Measurements from ENCODE around the gene NDEL1.
A peak's percentile ranks its signal among the peaks of the same experiment; 100 is the strongest.

Gene NDEL1

DNA sequence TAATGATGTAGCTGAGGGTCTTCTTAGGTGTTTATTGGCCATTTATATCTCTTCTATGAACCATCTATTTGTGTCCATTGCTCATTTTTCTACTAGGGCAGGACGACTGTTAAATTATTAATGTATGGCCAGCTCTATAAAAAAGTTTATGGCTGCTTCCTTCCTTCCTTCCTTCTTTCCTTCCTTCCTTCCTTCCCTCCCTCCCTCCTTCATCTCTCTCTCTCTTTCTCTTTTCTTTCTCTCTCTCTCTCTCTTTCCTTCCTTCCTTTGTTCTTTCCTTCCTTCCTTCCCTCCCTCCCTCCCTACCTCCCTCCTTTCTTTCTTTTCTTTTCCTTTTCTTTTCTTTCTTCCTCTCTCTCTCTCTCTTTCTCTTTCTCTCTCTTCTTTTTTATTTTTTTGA lies 17.2 kb upstream of the NDEL1 start:
- DNase-seq: no peak

GRCh38 chr17:8419305-8419704 lies 16.4 kb upstream of the NDEL1 start:
- no peak for DNase-seq

GRCh38 chr17:8420041-8420934 lies 15.4 kb upstream of the NDEL1 start:
- DNase-seq: no peak

GRCh38 chr17:8421571-8421970 lies 14.1 kb upstream of the NDEL1 start:
- no peak for DNase-seq

- no peak for DNase-seq
Measured at GRCh38 chr17:8426094-8426720, 9.5 kb upstream of the NDEL1 start.

DNA sequence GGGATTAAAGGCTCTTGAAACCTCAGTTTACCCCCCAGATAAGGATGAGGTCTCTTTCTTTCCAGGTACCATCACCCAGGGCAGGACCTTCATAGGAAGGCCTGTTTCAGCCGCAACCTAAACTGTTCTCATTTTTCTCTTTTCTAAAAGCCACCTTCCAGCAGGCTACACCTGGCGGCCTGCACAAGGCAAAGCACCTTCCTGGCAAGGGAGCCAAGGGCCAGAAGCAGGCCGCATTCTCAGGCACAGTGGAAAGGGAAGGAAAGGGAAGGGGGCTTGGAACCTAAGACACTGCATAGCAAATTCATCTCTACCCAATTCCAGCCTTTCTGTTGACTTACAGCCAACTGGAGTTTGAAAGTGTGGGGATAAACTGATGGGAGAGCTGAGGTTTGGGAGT lies 8.9 kb upstream of the NDEL1 start:
- DNase-seq: no peak

DNA sequence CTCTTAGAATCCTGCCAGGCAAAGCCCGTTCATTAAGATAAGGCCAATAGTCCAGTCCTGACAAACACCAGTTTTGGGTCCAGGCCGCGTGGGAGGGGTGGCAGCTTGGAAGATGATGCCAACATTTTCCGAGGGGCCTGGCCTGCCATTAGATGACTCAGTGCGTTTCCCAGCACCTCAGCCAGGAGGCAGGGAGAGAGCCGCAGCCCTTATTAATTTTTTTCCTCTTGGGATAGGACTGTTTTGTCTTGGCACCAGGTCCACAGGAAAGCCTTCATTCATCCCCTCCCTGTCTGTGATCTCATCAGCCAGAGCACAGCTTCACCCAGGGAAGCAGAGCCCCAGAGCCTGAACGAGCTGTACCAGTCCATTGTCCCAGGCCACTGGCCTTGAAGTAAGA lies 4.7 kb upstream of the NDEL1 start:
- no peak for DNase-seq

- DNase-seq: no peak
Measured at GRCh38 chr17:8436169-8436843, 622 bp downstream of the NDEL1 start.

- DNase-seq: no peak
Measured at GRCh38 chr17:8436844-8437171, 1.1 kb downstream of the NDEL1 start.

- DNase-seq: no peak
Measured at GRCh38 chr17:8438441-8438840, 2.8 kb downstream of the NDEL1 start.

DNA sequence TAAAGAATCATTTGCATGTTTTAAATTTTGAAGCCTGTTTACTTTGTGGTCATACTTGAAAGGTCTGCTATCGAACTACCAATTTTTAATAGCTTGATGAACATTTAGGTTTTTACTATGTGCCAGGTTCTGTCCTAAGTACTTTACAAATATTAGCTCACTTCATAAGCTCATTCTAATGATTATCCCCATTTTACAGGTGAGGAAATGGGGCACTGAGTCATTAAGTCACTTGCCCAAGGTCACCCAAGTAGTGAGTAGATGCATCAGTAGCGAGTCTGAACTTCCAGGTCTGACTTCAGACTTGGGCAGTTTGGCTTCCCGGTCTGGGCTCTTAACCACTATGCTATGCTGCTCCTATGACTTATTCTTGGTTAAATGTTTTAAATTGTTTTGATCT lies 4.0 kb downstream of the NDEL1 start:
- DNase-seq: no peak

- DNase-seq: no peak
Measured at GRCh38 chr17:8441690-8442089, 6.0 kb downstream of the NDEL1 start.

DNA sequence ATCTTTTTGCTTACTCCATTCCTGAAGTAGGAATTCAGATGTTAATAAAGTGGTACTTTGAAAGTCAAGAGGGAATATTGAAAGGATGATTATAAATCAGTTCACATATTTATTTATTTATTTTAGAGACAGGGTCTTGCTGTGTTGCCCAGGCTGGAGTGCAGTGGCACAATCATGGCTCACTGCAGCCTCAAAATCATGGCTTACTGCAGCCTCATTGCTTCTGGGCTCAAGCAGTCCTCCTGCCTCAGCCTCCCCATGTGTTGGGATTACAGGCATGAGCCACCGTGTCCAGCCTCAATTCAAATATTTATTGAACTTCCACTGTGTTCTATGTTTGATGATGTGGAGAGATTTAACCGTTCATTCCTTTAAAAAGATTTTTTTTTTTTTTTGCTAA lies 6.6 kb downstream of the NDEL1 start:
- DNase-seq: no peak

DNA sequence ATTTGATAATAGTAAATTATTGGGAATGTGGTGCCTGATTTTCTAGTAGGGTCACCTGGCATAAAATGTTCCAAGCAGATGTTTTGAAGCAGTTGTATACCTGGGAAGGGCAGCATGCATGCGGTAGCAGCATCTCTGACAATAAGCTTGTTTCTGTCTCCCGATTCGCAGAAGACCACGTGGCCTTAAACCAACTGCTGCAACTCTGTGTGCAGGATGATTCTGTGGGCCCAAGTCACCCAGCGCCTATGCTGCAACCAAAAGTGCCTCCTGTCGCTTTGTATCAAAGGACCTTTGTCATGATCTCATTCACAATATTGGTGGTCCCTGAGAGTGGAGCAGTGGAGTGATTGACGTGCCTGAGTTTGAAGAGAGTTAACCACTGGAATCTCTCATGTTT lies 8.1 kb downstream of the NDEL1 start:
- no peak for DNase-seq

GRCh38 chr17:8444494-8444893 lies 8.8 kb downstream of the NDEL1 start:
- no peak for DNase-seq

DNA sequence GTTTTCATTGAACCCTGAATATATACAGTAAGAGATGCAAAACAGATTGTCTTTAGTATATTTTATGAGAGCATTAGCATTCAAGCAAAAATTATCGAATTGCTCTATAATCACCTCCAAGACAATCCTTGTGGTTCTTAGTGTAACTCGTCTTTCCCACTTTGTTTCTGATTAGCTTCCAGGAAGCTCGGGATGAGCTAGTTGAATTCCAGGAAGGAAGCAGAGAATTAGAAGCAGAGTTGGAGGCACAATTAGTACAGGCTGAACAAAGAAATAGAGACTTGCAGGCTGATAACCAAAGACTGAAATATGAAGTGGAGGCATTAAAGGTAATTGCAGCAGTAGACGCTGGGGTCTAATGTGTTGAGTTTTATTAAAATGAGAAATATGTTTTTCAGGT lies 9.9 kb downstream of the NDEL1 start:
- DNase-seq: no peak

DNA sequence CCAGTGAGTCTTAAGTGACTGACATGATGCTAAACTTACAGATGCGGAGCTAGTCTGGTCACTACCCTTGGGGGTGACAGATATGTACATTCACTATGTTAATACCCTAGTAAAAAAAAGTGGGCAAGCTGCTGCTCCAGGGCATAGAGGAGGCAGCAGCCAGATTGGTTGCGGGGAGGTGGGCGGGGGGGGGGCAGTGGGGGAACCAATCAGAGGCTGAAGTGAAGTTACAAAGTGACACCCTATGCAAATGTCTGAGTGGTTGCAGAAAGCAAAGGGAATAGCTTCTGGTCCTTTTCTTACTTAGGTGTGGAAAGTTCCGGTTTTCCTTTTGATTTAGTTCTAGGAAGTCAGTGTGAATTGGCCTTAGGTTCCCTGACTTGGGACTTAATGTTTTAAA lies 12.1 kb downstream of the NDEL1 start:
- DNase-seq: no peak

- no peak for DNase-seq
Measured at GRCh38 chr17:8448310-8448709, 12.6 kb downstream of the NDEL1 start.

DNA sequence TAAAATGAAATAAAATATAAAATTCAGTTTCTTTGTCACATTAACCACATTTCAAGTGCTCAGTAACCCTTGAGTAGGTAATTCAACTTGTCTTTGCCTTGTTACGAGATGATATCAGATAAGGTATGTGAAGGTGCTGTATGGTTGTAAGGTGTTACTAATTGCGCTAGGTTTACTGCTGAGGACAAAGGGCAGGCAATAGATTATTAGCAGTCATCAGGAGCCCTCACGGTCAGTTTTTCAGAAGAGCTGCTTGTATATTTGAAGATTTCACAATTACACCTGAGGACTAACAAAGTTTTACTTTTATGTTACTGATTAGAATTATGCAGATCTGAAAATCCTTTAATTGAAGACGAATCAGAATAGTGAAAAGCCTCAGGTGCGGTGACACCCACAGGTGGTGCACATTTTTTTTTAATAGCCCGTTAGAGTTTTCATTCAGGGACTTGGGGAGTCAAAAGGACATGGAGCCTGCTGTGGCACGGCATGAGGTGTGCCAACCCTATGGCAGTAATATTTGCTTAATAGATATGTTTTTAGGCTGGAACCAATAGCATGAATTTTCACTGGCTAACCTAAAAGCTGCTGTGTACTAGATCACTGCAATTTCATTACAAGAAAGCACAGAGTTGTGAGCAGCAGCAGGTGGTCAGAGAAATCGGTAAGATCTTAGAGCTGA lies 16.4 kb downstream of the NDEL1 start:
- no peak for DNase-seq

DNA sequence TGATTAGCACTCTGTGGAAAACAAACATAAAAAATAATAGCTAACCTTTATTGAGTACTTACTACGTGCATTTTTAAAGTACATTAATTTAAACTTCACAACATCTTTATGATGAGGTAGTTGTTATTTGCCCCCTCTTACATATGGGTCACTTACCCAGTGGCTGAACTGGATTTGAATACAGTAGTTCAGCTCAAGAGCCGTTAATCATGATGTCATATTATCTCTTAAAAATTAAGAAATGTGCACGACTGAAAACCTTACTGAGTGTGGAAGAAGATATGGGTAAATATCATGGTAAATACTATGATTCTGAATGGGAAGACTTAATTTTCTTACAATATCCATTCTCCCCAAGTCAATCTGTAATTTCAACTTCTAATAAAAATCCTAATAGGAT lies 17.6 kb downstream of the NDEL1 start:
- no peak for DNase-seq

DNA sequence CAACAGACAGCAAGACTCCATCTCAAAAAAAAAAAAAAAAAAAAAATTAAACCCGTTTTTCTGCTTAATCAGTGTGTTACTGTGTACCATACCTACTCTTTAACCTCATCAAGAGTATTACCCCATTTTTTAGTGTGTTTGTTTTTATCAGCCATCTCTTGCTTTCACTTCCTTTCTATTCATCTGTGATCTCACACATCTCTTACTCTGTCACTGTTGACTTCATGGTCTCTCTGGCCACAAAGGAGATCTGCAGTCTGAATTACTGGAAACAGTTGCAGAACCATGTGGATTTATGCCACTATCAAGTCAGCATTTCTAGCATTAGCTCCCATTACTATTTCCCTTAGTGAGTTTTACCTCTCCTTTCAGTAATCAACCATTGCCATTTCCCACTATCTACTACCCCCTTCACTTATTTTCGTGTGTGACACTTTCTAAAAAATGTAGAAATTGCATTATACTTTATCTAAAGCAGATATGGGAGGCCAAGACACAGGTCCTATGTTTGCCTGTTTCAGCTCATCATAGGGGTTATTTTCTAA lies 20.1 kb downstream of the NDEL1 start:
- DNase-seq: no peak

DNA sequence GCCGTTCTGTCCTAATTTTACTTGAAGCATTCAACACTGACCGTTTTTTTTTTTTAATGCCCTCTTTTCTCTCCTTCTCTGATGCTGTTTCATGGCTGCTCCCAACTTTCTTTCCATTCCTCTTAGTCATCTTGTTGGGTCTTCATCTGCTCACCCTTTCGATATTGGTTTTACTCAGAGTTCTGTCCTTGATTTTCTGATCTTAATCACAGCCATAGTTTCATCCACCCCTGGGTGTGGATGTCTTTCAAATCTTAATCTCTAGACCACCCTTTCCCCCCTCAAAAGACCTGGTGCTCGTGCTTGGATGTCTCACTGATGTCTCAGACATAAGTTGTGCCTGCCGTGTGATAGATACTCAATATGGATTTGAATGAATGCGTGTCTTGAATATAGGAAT lies 22.4 kb downstream of the NDEL1 start:
- no peak for DNase-seq

GRCh38 chr17:8459107-8459506 lies 23.4 kb downstream of the NDEL1 start:
- DNase-seq: peak; percentile 89
